ENCODE results near the gene PRDM7.
"Not testable (repeated sequence)": the region's sequence is repeated elsewhere in the genome, so short reads cannot be mapped to it uniquely, and the experiment has no call there.

PRDM7 gene

DNA sequence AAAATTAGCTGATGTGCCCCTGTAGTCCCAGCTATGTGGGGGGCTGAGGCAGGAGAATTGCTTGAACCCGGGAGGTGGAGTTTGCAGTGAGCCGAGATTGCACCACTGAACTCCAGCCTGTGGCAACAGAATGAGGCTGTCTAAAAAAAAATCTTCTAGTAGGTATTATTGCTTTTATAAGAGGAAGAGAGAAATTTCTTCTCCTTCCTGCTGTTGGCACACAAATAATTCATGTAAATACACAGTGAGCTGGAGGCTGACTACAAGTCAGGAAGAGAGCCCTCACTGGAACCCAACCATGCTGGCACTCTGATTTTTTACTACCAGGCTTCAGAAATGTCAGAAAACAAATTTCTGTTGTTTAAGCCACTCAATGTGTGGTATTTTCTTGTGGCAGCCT, 6.7 kb downstream of the PRDM7 start:
- H3K36me3 ChIP-seq (ENCODE audit: control insufficient read depth, insufficient read depth, low read length, severe bottlenecking) = no peaks in the 10 kb centered on the region
- H3K9me3 ChIP-seq (ENCODE audit: control insufficient read depth, low read length) = peaks cover 4% of the 10 kb centered on the region
- H3K4me3 ChIP-seq (ENCODE audit: low read length) = no peak overlapping the region
- no peak overlapping the region for H3K9ac ChIP-seq (ENCODE audit: low read length)
- DNase-seq (ENCODE audit: low read depth) = no peak
- peaks cover 21% of the 10 kb centered on the region for H3K27me3 ChIP-seq (replicated peaks; ENCODE audit: control insufficient read depth, insufficient read depth, low read length)
- no peaks in the 10 kb centered on the region for H3K4me1 ChIP-seq (ENCODE audit: control insufficient read depth, insufficient read depth, low read length)

DNA sequence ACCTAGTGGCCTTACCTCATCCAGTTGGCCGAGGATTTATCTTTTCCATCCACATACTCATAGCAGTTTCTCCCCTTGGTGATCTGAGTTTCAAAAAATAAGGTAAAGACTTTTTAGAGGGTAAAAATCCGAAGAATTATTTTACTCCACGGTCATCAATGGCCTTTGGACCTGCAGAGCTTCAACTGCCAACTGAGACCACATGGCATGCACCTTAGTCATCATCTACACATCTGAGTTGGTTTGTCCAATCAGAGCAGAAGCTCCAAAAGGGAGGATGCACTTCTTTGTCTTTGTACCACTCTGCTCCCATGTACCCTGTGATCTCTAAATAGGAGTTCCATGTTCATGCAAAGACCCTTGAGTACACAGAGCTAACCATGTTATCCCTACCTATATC, 15.7 kb downstream of the PRDM7 start:
- peaks cover 10% of the 10 kb centered on the region for H3K27me3 ChIP-seq (replicated peaks; ENCODE audit: control insufficient read depth, insufficient read depth, low read length)
- DNase-seq (ENCODE audit: low read depth) = no peak
- H3K4me3 ChIP-seq (ENCODE audit: low read length) = no peak overlapping the region
- peaks cover 11% of the 10 kb centered on the region for H3K4me1 ChIP-seq (ENCODE audit: control insufficient read depth, insufficient read depth, low read length)
- no peaks in the 10 kb centered on the region for H3K9me3 ChIP-seq (ENCODE audit: control insufficient read depth, low read length)
- H3K36me3 ChIP-seq (ENCODE audit: control insufficient read depth, insufficient read depth, low read length, severe bottlenecking) = no peaks in the 10 kb centered on the region
- H3K9ac ChIP-seq (ENCODE audit: low read length) = no peak overlapping the region

DNA sequence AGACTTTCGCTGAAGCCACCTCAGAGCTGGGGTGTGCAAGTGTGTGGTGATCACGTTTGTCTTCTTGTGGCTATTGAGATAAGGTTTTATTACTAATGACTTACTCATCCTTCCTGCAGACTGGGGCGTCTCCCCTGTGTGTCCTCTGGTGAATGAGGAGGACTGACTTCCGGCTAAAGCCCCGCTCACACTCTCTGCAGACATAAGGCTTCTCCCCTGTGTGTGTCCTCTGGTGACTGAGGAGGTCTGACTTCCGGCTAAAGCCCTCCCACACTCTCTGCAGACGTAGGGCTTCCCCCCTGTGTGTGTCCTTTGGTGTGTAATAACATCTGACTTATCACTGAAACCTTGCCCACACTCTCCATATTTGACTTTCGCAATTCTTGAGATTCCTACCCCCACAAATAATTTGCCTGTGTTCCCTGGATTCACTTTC, 19.4 kb downstream of the PRDM7 start:
- no peak for DNase-seq (ENCODE audit: low read depth)
- H3K4me1 ChIP-seq (ENCODE audit: control insufficient read depth, insufficient read depth, low read length) = peaks cover 11% of the 10 kb centered on the region
- no peaks in the 10 kb centered on the region for H3K36me3 ChIP-seq (ENCODE audit: control insufficient read depth, insufficient read depth, low read length, severe bottlenecking)
- no peaks in the 10 kb centered on the region for H3K27me3 ChIP-seq (replicated peaks; ENCODE audit: control insufficient read depth, insufficient read depth, low read length)
- H3K9ac ChIP-seq (ENCODE audit: low read length) = no peak overlapping the region
- no peak overlapping the region for H3K4me3 ChIP-seq (ENCODE audit: low read length)
- peaks cover 15% of the 10 kb centered on the region for H3K9me3 ChIP-seq (ENCODE audit: control insufficient read depth, low read length)

DNA sequence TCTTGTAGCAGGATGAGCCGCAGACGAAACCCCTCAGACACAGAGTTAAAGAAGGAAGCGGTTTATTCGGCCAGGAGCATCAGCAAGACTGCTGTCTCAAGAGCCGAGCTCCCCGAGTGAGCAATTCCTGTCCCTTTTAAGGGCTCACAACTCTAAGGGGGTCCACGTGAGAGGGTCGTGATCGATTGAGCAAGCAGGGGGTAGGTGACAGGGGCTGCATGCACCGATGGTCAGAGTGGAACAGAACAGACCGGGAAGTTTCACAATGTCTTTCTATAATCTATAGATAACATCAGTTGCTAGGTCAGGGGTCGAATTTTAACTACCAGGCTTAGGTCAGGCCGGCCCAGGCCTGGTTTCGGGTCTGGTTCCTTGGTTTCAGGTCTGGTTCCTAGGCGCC, 20.6 kb downstream of the PRDM7 start:
- H3K36me3 ChIP-seq (ENCODE audit: control insufficient read depth, insufficient read depth, low read length, severe bottlenecking); DNase-seq (ENCODE audit: low read depth): not testable (repeated sequence)

GRCh38 chr16:90055371-90055770, 21.8 kb downstream of the PRDM7 start:
- peaks cover 11% of the 10 kb centered on the region for H3K4me1 ChIP-seq (ENCODE audit: control insufficient read depth, insufficient read depth, low read length)
- H3K9me3 ChIP-seq (ENCODE audit: control insufficient read depth, low read length) = peaks cover 15% of the 10 kb centered on the region
- H3K4me3 ChIP-seq (ENCODE audit: low read length) = no peak overlapping the region
- H3K9ac ChIP-seq (ENCODE audit: low read length) = no peak overlapping the region
- no peak for DNase-seq (ENCODE audit: low read depth)
- no peaks in the 10 kb centered on the region for H3K27me3 ChIP-seq (replicated peaks; ENCODE audit: control insufficient read depth, insufficient read depth, low read length)
- no peaks in the 10 kb centered on the region for H3K36me3 ChIP-seq (ENCODE audit: control insufficient read depth, insufficient read depth, low read length, severe bottlenecking)

More for the DNA sequence above, 20.6 kb downstream of the PRDM7 start:
- Histone ChIP-seq H3K9me3 (ENCODE audit: control insufficient read depth, low read length) (peaks cover 15% of the 10 kb centered on the region), H3K4me1 (ENCODE audit: control insufficient read depth, insufficient read depth, low read length) (peaks cover 11% of the 10 kb centered on the region)
- H3K4me3 ChIP-seq (ENCODE audit: low read length); H3K27me3 ChIP-seq (replicated peaks; ENCODE audit: control insufficient read depth, insufficient read depth, low read length); H3K9ac ChIP-seq (ENCODE audit: low read length): not testable (repeated sequence)

GRCh38 chr16:90054554-90054953, 22.6 kb downstream of the PRDM7 start:
- no peak for DNase-seq (ENCODE audit: low read depth)
- H3K9me3 ChIP-seq (ENCODE audit: control insufficient read depth, low read length) = peaks cover 15% of the 10 kb centered on the region
- H3K4me3 ChIP-seq (ENCODE audit: low read length) = no peak overlapping the region
- H3K36me3 ChIP-seq (ENCODE audit: control insufficient read depth, insufficient read depth, low read length, severe bottlenecking) = no peaks in the 10 kb centered on the region
- H3K9ac ChIP-seq (ENCODE audit: low read length) = no peak overlapping the region
- H3K27me3 ChIP-seq (replicated peaks; ENCODE audit: control insufficient read depth, insufficient read depth, low read length) = no peaks in the 10 kb centered on the region
- H3K4me1 ChIP-seq (ENCODE audit: control insufficient read depth, insufficient read depth, low read length) = peaks cover 11% of the 10 kb centered on the region

- no peak overlapping the region for H3K4me3 ChIP-seq (ENCODE audit: low read length)
- no peaks in the 10 kb centered on the region for H3K36me3 ChIP-seq (ENCODE audit: control insufficient read depth, insufficient read depth, low read length, severe bottlenecking)
- DNase-seq (ENCODE audit: low read depth) = no peak
- H3K9me3 ChIP-seq (ENCODE audit: control insufficient read depth, low read length) = peaks cover 15% of the 10 kb centered on the region
- no peaks in the 10 kb centered on the region for H3K27me3 ChIP-seq (replicated peaks; ENCODE audit: control insufficient read depth, insufficient read depth, low read length)
- peaks cover 11% of the 10 kb centered on the region for H3K4me1 ChIP-seq (ENCODE audit: control insufficient read depth, insufficient read depth, low read length)
- H3K9ac ChIP-seq (ENCODE audit: low read length) = no peak overlapping the region
These were observed 23.1 kb downstream of the PRDM7 start for GRCh38 chr16:90053902-90054500.

DNA sequence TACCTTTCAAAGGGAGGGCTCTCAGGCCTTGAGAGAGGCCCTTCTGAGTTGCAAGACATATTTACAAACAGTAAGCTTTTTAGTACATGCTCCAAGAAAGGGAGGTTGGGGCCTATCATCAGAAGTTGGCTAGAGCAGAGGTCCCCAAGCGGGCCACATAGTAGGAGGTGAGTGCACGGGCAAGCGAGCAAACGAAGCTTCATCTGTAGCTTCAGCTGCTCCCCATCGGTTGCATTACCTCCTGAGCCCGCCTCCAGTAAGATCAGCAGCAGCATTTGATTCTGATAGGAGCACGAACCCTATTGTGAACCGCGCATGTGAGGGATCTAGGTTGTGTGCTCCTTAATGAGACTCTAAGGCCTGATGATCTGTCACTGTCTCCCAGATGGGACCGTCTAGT, 26.2 kb downstream of the PRDM7 start:
- Histone ChIP-seq H3K27me3 (replicated peaks; ENCODE audit: control insufficient read depth, insufficient read depth, low read length) (no peaks in the 10 kb centered on the region), H3K4me3 (ENCODE audit: low read length) (no peak overlapping the region)

DNA sequence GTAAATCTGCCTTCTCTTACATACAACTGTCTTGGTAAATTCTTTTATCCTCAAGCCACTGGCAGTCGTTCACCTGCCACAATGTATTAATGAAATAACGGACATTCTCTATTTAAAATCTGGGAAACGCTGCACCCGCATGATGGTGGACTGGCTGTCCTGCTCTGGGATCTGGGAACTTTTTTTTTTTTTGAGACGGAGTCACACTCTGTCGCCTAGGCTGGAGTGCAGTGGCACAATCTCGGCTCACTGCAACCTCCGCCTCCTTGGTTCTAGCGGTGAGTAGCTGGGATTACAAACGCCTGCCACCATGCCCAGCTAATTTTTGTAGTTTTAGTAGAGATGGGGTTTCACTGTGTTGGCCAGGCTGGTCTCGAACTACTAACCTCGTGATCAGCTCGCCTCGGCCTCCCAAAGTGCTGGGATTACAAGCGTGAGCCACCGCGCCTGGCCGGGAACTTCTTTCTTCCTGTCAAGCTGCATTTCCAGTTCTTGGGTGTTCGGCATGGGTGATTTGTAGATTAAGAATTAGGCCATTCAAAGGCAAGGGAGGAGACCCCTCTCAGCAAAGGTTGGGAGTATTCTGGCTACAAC, 28.3 kb downstream of the PRDM7 start:
- Histone ChIP-seq H3K4me3 (ENCODE audit: low read length) (no peak overlapping the region), H3K36me3 (ENCODE audit: control insufficient read depth, insufficient read depth, low read length, severe bottlenecking) (no peaks in the 10 kb centered on the region), H3K9ac (ENCODE audit: low read length) (no peak overlapping the region), H3K9me3 (ENCODE audit: control insufficient read depth, low read length) (peaks cover 2% of the 10 kb centered on the region), H3K27me3 (replicated peaks; ENCODE audit: control insufficient read depth, insufficient read depth, low read length) (no peaks in the 10 kb centered on the region), H3K4me1 (ENCODE audit: control insufficient read depth, insufficient read depth, low read length) (peaks cover 12% of the 10 kb centered on the region)
- DNase-seq (ENCODE audit: low read depth) = no peak

More for the DNA sequence above, 26.2 kb downstream of the PRDM7 start:
- no peak overlapping the region for H3K9ac ChIP-seq (ENCODE audit: low read length)
- peaks cover 15% of the 10 kb centered on the region for H3K9me3 ChIP-seq (ENCODE audit: control insufficient read depth, low read length)
- DNase-seq (ENCODE audit: low read depth) = no peak
- H3K4me1 ChIP-seq (ENCODE audit: control insufficient read depth, insufficient read depth, low read length) = peaks cover 12% of the 10 kb centered on the region
- H3K36me3 ChIP-seq (ENCODE audit: control insufficient read depth, insufficient read depth, low read length, severe bottlenecking) = no peaks in the 10 kb centered on the region

DNA sequence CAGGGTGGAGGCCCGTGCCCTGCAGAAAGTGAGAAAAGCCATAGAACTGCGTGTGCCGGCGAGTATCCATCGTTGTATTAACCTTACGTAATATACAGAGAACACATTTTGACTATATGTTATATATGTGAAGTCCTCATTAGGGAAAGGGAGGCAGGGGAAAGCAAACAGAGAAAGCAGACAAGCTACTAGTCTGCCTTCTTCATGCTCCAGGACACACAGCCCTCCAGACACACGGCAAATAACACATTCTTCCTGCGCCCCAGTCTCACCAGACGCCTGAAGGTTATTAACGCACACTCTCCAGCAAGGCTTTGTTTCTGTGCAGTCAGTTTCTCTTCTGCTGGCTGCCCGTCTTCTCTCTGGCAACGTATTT, 28.8 kb downstream of the PRDM7 start:
- peaks cover 3% of the 10 kb centered on the region for H3K36me3 ChIP-seq (ENCODE audit: control insufficient read depth, insufficient read depth, low read length, severe bottlenecking)
- H3K9ac ChIP-seq (ENCODE audit: low read length) = no peak overlapping the region
- no peaks in the 10 kb centered on the region for H3K27me3 ChIP-seq (replicated peaks; ENCODE audit: control insufficient read depth, insufficient read depth, low read length)
- H3K4me3 ChIP-seq (ENCODE audit: low read length) = no peak overlapping the region
- DNase-seq (ENCODE audit: low read depth) = no peak
- H3K4me1 ChIP-seq (ENCODE audit: control insufficient read depth, insufficient read depth, low read length) = peaks cover 12% of the 10 kb centered on the region
- H3K9me3 ChIP-seq (ENCODE audit: control insufficient read depth, low read length) = no peaks in the 10 kb centered on the region

DNA sequence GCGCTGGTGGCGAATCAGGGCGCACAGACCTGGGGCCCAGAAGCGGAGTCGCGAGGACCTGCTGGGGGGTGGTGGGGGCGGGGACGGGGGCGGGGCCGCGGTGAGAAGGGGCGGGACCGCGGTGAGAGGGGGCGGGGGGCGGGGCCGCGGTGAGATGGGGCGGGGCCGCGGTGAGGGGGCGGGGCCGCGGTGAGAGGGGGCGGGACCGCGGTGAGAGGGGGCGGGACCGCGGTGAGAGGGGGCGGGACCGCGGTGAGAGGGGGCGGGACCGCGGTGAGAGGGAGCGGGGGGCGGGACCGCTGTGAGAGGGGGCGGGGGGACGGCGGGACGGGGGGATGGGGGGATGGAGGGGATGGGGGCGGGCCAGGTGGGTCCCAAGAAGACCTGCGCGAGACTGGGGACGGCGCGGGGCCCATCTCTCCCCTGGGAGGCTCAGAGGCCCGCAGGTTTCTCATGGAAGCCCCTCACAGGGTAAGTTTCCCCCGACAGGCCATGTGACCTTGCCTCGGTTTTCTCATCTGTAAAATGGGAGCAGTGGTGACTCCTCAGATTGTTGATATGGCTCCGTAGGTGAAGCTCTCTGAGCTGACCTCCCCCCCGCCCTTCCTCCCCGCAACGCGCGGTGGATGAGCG, 29.3 kb downstream of the PRDM7 start:
- Histone ChIP-seq H3K27me3 (replicated peaks; ENCODE audit: control insufficient read depth, insufficient read depth, low read length) (no peaks in the 10 kb centered on the region), H3K9ac (ENCODE audit: low read length) (peak overlapping the region; percentile 64), H3K4me3 (ENCODE audit: low read length) (peak overlapping the region; percentile 58), H3K4me1 (ENCODE audit: control insufficient read depth, insufficient read depth, low read length) (peaks cover 12% of the 10 kb centered on the region), H3K9me3 (ENCODE audit: control insufficient read depth, low read length) (no peaks in the 10 kb centered on the region), H3K36me3 (ENCODE audit: control insufficient read depth, insufficient read depth, low read length, severe bottlenecking) (peaks cover 8% of the 10 kb centered on the region)
- DNase-seq (ENCODE audit: low read depth) = no peak
